Measurements from ENCODE around the gene NTM.

NTM gene

GRCh38 chr11:131614631-131615030, 244.2 kb downstream of the NTM start:
- DNase-seq: no peak

DNA sequence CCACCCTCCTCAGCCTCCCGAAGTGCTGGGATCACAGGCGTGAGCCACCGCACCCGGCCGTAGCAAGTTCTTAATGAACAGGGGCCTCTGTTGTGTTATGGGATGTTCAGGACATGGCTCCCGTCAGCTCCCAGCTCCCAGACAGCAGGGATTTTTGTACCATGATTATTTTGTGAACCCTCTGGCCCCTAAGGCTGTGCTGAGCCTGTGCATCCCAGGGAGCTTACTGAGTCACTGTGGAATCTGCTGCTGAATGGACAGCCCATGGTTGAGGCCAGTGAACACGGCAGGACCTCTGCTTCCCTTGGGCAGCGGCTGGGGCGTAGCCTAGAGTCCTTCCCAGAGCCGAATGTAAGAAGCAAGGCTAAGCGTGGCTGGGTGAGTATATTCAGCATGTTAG, 245.2 kb downstream of the NTM start:
- no peak for DNase-seq

DNA sequence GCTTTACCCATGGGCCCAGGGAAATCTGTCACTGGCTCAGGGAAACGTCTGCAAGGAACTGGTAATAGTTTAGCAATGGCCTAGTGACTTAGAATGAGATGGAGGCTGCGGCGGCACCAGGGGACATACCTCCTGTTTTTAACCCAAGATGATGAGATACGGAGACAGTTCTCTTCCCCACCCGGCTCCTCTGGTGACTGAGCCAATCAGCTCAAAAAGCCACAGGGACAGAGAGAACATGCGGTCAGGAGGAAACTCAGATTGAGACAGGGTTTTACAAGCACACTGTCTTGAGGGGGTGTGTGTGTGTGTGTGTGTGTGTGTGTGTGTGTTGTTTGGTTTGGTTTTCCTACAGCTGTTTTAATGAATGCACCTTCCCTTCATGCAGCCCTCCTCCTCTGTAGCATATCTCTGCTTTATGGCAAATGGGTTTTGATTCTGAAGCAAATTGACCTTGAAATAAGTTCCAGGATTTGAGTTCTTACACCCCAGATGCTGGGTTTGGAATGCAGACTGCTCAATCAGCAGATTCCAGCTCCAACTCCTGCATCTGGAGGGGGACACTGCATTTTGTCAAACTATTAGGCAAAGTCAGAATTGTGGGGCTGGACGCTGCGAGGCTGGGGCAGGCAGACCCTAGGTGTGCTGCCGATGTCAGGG, 246.2 kb downstream of the NTM start:
- DNase-seq: no peak

GRCh38 chr11:131618201-131618600, 247.8 kb downstream of the NTM start:
- DNase-seq: no peak

GRCh38 chr11:131622193-131622592, 251.8 kb downstream of the NTM start:
- DNase-seq: no peak

GRCh38 chr11:131624531-131624930, 254.1 kb downstream of the NTM start:
- DNase-seq: no peak

- DNase-seq: no peak
Measured at GRCh38 chr11:131626788-131627187, 256.4 kb downstream of the NTM start.

GRCh38 chr11:131628739-131629138, 258.3 kb downstream of the NTM start:
- no peak for DNase-seq

- no peak for DNase-seq
Measured at GRCh38 chr11:131629925-131630540, 259.6 kb downstream of the NTM start.

GRCh38 chr11:131632971-131633370, 262.6 kb downstream of the NTM start:
- DNase-seq: no peak

DNA sequence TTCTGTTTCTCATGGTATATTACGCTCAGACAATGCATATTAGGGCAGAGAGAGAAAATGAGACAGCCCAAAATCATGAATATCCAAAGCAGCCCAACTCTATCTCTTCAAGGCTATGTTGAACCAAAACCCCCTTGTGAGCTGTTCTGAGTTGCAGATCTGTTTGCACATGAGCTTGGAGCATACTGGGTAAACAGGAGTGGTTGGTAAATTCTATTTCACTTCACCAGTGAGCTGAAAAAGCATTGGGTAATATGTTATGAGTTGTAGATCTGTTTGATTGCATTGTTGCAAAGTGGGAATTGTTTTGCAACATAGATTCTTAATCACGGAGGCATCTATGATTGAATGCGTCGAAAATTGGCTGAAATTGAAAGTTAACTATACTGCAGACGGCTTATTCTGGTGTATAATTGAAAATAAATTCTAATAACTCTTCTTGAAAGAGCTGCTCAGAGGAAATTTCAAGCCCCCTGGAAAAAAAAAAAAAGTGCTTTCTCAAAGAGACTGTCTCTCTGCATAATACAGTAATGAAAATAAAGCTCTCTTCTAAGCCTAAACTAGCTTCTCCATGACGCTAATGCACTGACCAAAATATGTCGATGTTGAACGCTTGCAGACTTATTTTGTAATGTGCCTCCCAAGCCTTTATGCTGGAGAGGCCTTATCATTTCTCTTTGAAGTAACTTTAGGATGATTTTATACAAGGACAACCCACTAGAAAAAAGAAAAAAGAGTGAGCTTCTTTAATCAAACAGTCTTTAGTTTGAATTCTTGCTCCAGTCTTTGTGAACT, 263.7 kb downstream of the NTM start:
- no peak for DNase-seq

DNA sequence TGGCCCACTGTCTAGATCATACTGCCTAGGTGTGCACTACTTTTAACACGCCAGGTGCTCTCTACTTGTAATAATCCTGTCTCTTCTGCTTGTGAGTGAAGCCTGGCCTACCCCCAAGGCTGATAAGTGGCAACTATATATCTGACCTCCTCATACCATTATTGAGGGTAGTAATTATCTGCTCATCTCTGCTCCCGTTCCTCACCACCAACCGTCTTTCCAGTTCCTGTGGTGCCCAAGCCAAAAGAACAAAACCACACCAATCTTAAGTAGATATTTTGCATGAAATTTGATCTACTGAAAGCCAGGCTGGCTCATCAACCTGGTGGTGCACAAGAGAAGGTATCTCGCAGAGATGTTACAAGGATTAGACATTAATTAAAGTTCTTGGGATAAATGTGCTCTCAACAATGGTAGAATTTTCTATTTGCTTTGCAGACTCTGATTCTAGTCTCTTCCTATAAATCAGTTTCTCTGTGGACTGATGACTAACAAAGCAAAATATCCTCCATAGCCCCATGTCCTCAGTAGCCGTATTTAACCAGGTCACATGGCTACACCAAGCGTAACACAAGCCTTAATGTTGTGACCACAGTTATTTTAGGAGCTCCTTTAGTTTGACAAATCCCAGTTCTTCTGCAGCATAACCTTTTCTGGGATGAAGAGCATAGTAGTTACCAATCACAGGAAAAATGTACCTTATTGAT, 267.2 kb downstream of the NTM start:
- DNase-seq: no peak

- no peak for DNase-seq
Measured at GRCh38 chr11:131638889-131639288, 268.5 kb downstream of the NTM start.

- DNase-seq: no peak
Measured at GRCh38 chr11:131640320-131640719, 269.9 kb downstream of the NTM start.

DNA sequence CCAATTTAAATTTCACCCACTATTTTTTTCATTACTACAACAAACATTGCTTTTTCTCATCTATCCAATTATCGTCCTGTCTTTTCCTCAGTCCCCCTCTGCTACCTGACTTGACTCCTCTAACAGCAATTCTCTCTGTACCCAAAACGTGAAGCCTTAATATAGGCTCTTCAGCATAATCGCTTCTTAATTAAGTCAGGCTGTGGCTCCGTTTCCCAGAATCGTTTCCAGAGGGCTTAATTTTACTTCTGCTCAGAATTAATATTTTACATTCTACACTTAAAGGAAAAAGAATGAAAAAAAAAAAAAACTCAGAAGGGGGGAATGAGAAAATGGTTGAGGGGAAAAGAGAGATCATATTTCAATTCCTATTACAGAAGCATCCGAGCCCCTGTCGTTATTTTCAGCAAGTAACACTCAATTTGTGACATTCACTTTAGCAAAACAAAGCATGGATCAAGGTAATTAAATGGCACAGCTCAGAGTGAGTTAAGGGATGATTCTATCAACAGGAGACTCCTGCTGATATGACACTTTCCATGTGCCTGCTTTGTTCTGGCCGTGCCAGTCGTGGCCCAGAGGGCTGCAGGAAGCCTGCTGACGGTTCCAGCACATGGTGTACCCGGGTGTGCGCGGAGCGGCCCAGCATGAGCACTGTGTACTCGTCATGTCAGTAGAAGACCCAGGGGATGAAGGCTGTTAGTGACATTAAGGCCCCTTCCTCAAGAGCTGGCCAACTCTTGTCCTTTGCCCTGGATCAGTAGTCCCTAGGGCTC, 272.5 kb downstream of the NTM start:
- no peak for DNase-seq

DNA sequence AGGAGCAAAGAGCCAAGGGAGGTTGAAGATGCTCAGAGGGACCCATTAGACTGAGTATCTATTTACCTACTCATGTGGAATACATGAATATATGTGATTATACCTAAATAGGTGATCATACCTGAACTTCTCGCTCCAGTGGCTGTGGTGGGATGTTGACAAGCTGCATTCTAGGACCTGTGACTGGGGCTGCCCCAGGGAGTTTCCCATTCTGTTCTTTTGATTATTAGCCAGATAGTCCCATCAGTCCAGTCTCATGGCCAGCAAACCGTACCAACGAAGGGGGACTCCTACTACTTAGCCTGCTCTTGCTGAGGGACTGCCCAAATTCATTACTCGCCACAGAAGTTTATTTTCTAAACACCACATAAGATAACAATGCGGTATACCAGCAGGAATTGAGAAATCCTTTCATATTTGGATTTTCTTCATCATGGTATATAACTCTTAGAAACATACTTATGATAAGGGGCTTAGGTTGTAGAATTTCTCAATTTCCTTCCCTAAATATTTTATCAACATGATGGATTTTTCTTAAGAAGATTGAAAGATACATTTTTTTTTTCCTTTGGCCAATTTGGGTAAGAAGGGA, 273.9 kb downstream of the NTM start:
- DNase-seq: no peak

DNA sequence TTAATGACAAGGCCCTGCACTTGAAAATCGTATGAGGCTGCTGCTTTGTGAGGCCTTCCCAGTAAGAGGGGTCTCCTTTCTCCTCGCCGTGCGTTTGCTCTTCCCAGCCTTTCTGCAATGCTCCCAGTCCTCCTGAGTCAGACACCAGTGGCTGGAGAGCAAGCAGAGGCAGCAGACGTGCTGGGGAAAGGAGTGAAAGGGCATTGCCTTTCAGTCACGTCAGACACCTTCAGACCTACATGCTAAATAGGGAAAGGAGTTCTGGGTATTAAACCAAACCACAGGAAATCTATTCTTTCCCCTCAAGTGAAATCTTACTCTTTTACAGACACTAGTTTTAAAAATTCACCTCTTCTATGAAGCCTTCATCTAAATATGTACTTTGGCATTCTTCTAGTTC, 274.8 kb downstream of the NTM start:
- no peak for DNase-seq

DNA sequence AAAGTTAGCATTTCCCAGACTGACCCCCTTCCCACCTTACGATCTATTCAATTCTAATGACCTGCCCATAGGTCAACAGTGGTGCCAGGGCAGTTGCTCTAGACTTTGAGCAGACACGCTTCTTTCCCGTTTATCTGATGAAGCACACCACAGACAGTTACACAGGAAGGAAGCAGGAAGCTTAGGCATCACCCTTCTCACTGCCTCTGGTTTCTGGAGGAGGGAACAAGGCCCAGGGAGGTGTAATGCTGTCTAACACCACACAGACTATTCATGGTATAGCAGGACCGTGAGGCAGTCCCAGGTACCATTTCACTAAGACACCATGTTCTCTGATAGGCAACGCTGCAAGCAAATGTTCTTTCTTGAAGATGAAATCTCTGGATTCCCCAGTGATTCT, 279.4 kb downstream of the NTM start:
- DNase-seq: no peak

DNA sequence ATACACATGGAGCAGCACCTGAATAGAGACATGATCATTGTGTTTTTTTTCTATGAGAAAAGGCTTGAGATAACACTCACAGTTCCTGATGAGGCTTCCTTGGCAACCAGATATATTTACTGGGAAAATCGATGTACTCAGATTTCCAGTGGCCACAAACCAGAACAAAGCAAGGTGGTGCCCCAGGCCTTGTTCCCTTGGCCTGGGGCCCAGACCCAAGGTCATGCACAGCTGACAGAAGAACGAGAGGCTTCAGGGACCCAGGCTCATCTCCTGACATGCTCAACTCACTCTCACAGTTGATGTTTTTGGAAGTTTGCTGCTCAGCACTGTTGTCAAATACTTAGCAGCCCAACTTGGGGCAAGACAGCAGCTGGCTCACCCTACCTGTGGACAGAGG, 281.8 kb downstream of the NTM start:
- no peak for DNase-seq

DNA sequence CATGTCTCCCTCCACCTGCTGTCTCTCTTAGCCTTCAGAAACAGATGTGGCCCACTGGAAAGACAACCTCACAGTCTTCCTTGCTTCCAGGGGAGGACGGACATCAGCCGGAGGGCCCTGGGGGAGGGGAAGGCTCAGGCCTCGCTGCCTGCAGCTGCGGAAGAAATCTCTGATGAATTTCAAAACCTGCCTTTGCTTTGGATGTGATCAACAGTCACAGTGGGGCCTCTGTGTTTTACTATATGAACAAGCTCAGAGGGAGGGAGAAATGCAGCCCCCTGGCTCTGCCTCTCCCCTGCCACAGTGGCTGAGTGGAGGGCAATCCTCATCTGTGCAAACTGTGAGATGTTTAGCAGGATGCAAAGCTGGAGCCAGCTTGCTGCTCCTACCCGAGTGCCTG, 282.8 kb downstream of the NTM start:
- no peak for DNase-seq

- no peak for DNase-seq
Measured at GRCh38 chr11:131654849-131655248, 284.4 kb downstream of the NTM start.

DNA sequence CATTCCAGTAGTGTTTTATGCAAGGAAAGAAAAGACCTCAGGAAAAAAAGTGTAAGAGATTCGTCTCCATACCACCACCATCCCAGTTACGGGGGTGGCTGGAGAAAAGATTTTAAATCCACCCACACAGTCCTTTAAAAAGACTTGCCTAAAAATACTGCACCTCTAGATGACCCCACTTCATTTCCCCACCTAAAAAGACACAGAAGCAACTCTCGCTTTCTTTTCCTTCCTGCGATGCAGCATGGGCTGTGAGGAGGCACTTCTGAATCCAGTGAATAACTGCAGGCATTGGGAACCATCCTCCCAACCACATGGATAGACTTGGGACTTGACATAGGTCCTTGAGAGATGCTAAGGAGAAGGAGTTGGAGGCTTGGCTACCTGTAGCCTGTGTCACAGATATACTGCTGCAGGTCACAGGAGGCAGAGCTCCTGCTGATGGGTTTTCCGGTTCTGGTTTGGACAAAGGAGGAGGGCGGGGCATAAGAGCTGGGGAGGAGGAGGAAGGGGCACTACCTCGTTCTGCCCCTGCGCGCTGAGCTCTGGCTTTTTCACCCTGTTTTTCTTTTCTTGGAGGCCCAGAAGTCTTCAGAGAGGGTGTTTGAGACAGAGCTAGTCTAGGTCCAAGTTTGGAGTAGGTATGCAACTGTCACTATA, 285.9 kb downstream of the NTM start:
- no peak for DNase-seq
